ENCODE measurements around the gene TFEB.

TFEB gene

DNA sequence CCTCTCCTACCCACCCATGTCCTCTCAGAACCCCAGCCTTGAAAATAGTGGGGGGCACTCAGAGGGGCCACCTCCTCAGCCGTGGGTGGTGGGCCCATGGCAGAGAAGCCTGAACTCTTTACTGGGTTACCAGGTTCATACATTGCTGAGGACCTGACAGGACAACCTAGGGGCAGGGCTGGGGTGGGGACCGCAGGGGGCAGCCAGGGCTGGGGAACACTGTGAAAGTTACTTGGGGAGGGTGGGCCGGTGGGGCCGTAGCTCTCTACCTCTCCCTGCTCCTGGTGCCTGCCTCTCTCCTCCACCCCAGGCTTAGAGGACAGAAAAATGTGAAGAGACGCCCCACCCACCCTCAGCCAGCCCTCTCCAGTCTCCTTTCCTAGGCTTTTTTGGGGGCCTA, 81.7 kb downstream of the TFEB start:
- DNase-seq (ENCODE audit: low read depth): no peak
- H3K4me3 ChIP-seq (ENCODE audit: control insufficient read depth, low read depth, low read length): no peak overlapping the region
- TF ChIP-seq, protein P1, sequence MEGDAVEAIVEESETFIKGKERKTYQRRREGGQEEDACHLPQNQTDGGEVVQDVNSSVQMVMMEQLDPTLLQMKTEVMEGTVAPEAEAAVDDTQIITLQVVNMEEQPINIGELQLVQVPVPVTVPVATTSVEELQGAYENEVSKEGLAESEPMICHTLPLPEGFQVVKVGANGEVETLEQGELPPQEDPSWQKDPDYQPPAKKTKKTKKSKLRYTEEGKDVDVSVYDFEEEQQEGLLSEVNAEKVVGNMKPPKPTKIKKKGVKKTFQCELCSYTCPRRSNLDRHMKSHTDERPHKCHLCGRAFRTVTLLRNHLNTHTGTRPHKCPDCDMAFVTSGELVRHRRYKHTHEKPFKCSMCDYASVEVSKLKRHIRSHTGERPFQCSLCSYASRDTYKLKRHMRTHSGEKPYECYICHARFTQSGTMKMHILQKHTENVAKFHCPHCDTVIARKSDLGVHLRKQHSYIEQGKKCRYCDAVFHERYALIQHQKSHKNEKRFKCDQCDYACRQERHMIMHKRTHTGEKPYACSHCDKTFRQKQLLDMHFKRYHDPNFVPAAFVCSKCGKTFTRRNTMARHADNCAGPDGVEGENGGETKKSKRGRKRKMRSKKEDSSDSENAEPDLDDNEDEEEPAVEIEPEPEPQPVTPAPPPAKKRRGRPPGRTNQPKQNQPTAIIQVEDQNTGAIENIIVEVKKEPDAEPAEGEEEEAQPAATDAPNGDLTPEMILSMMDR (IDR thresholded peaks at IDR 0.05; ENCODE audit: control insufficient read depth, insufficient read depth, low read depth, low read length, missing control alignments): no peak

DNA sequence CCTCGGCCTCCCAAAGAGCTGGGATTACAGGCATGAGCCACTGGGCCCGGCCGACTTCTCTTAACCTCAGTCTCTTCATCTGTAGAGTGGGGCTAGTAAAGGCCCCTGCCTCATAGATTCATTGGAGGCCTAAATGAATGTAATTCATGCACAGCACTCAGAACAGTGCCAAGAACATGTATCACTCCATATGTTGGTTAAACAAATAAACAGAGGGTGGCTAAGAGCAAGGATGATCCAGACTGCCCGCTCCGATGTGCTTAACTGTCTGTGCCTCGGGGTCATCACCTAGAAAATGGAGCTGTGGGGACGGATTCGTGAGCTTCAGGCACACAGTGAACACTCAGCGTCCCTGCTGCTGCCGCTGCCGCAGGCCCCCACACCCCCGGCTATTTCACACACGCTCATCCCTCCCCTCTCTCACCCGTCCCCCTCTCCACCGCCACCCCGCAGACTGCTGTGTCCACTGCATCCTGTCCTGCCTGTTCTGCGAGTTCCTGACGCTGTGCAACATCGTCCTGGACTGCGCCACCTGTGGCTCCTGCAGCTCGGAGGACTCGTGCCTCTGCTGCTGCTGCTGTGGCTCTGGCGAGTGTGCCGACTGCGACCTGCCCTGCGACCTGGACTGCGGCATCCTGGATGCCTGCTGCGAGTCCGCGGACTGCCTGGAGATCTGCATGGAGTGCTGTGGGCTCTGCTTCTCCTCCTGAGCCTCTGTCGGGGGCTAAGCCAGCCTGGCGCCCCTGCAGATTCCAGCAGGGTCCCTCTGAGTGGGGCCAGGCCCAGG, 82.3 kb downstream of the TFEB start:
- TF ChIP-seq, protein P1 (IDR thresholded peaks at IDR 0.05; ENCODE audit: control insufficient read depth, insufficient read depth, low read depth, low read length, missing control alignments): no peak
- no peak overlapping the region for H3K4me3 ChIP-seq (ENCODE audit: control insufficient read depth, low read depth, low read length)
- DNase-seq (ENCODE audit: low read depth): no peak

DNA sequence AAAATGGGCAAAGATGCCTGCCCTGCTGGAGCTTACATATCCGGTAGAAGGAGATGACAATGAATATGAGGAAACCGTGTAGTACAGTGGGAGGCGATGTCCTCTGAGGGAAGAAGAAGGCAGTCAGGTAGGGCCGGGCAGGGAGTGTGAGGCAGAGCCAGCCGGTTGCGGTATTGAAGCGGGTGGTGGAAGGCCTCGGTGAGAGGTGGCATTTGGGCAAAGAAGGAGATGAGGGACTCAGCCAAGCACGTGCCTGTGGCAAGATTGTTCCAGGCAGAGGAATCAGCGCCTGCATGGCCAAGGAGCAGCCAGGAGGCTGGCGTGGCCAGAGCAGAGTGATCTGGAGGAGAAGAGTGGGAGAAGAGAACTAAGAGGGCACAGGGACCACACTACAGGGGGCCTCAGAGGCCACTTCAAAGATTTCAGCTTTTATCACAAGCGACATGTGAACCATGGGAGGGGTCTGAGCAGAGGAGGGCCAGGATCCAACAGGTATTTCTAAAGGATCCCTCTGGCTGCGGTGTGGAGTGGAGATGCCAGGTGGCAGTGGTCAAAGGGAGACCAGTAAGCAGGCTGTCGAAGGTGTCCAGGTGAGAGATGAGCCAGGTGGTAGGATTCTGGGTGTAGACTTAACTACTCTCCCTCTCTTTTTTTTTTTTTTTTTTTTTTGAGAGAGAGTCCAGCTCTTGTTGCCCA, 83.3 kb downstream of the TFEB start:
- H3K4me3 ChIP-seq (ENCODE audit: control insufficient read depth, low read depth, low read length): no peak overlapping the region
- TF ChIP-seq, protein P1 (IDR thresholded peaks at IDR 0.05; ENCODE audit: control insufficient read depth, insufficient read depth, low read depth, low read length, missing control alignments): no peak
- no peak for DNase-seq (ENCODE audit: low read depth)

DNA sequence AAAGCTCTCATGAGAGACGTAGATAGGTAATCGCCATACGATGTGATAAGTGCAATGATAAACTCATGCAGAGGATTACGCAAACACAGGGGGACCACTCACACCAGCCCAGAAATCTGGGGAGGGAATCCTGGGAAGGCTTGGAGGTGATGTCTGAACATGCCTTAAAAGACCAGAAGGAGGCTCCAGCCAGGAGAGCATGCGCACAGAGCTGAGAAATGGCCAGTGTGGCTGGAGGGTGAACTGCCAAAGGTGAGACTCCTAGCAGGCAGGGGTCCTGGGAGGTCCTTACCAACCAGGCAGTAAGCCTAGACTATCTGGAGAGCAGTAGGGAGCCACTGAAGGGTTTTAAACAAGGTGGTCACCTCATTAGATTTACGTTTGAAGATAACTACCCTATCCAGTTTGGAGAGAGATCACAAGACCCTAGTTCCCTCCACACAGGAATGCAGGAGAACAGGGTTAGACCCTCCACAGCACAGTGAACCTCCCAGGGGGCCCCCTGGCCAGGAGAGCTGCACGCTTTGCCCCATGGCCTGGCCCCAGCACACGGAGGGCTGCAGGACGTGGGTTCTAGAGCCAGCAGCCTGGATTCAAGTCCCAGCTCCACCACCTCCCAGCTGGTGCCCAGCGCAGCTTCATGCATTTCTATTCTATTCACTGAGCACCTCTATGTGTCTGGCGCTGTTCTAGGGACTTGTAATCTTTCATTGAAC, 84.0 kb downstream of the TFEB start:
- no peak overlapping the region for H3K4me3 ChIP-seq (ENCODE audit: control insufficient read depth, low read depth, low read length)
- no peak for DNase-seq (ENCODE audit: low read depth)
- TF ChIP-seq, protein P1 (IDR thresholded peaks at IDR 0.05; ENCODE audit: control insufficient read depth, insufficient read depth, low read depth, low read length, missing control alignments): no peak

DNA sequence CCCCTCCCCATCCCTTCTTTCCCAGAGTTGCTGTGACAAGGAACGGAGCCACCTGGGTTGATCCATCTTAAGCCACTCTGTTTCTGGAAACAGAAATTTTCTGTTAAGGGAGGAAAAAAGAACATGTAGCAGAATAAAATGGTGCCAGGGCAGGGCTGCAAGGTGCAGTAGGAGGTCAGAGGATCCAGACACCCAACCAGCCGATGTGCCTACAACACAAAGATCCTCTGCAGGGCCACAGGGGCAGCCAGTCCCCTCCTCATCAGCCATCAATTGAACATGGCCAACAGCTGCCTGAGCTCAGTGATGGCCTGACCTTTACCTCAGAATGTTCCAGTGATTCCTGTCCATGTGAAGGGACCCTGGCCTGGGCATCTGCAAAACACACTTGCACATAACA, 85.3 kb downstream of the TFEB start:
- TF ChIP-seq, protein P1 (IDR thresholded peaks at IDR 0.05; ENCODE audit: control insufficient read depth, insufficient read depth, low read depth, low read length, missing control alignments): no peak
- no peak overlapping the region for H3K4me3 ChIP-seq (ENCODE audit: control insufficient read depth, low read depth, low read length)
- DNase-seq (ENCODE audit: low read depth): no peak

DNA sequence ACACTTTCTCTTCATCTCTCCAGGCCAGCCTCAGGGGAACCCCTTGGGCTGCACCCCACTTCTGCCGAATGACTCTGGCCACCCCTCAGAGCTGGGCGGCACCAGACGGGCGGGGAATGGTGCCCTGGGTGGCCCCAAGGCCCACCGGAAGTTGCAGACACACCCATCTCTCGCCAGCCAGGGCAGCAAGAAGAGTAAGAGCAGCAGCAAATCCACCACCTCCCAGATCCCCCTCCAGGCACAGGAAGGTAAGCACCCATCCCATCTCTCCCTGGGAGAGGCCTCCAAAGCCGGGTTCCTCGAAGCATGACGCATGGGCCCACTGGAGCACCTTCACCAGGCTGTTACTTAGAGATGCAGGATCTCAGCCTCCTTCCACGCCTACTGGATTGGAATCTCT, 85.8 kb downstream of the TFEB start:
- TF ChIP-seq, protein P1 (IDR thresholded peaks at IDR 0.05; ENCODE audit: control insufficient read depth, insufficient read depth, low read depth, low read length, missing control alignments): no peak
- DNase-seq (ENCODE audit: low read depth): no peak
- H3K4me3 ChIP-seq (ENCODE audit: control insufficient read depth, low read depth, low read length): no peak overlapping the region

All from AG09309 (cell line).